Breast epithelium (tissue), 3 donors: ENCODE results near the gene LRRC66.

ENCODE experiments used
- CTCF ChIP-seq, 3 donors: fragments of 450-650 bp; IDR thresholded peaks; one replicate each; pipeline ENCODE4 v1.5.1; 2016 to 2017; ENCODE audit warnings: antibody characterized with exemption in 3 of 3, mild to moderate bottlenecking in 3 of 3, moderate library complexity in 3 of 3
- POLR2A ChIP-seq: fragments of 450-650 bp; IDR thresholded peaks from one replicate; pipeline ENCODE4 v1.6.1; 2016; ENCODE audit warnings: antibody characterized with exemption, mild to moderate bottlenecking, moderate library complexity
- POLR2AphosphoS5 ChIP-seq, 3 donors: sonication (generic); formaldehyde crosslinking; IDR thresholded peaks; one replicate each; pipeline ENCODE4 v1.6.1; 2017; ENCODE audit warnings: antibody characterized with exemption in 3 of 3

GRCh38 chr4:51999250-51999649 is 20.9 kb downstream of the LRRC66 start:
- TF ChIP-seq CTCF (IDR thresholded peaks at IDR 0.05): no peak
- no peak for TF ChIP-seq POLR2AphosphoS5 (IDR thresholded peaks at IDR 0.05)
- TF ChIP-seq POLR2A: no peak
